H1 (cell line): ENCODE results near the gene CPNE5. TPM values are rescaled to one million over a fixed set of nuclear protein-coding genes. Genes with fewer than 3 reads are reported as not detected.

Experiments used
- CTCF ChIA-PET: fragments of 300-600 bp; sonication (Branson Sonifier 250); formaldehyde crosslinking; loops from one replicate; lab custom pipeline; 2021; ENCODE audit not compliant: partially characterized antibody; lab: Charles Lee
- POLR2A ChIA-PET: fragments of 300-600 bp; sonication (Branson Sonifier 250); formaldehyde crosslinking; loops from one replicate; lab custom pipeline; 2021; ENCODE audit warnings: inconsistent platforms; ENCODE audit not compliant: partially characterized antibody; lab: Charles Lee
- DNase-seq, 2 experiments: peaks; one replicate each; pipeline versions ENCODE4 v3.0.0 to v3.0.0-alpha.2; 2010 to 2022; ENCODE audit warnings: low spot score in 2 of 2, low read depth in 1 of 2, mixed read lengths in 1 of 2
- FAIRE-seq: peaks from 2 replicates; lab custom pipeline; 2011; peaks lifted over from hg19 to GRCh38; lab: Jason Lieb, UNC
- H2AFZ ChIP-seq: 2 replicates; pipeline ENCODE4 v1.8.1; 2012; ENCODE audit warnings: low read length, inconsistent platforms
- H2AK5ac ChIP-seq: 2 replicates; pipeline ENCODE4 v1.6.1; 2013; ENCODE audit warnings: low read depth, low read length
- H2BK120ac ChIP-seq: replicated peaks from 2 replicates; pipeline ENCODE3; 2013; ENCODE audit warnings: low read depth, low read length, inconsistent platforms
- H2BK12ac ChIP-seq: 2 replicates; pipeline ENCODE4 v1.6.1; 2013; ENCODE audit warnings: low read depth, low read length
- H2BK15ac ChIP-seq: 2 replicates; pipeline ENCODE4 v1.6.1; 2013; ENCODE audit warnings: low read length
- H2BK20ac ChIP-seq: 2 replicates; pipeline ENCODE4 v1.6.1; 2013; ENCODE audit warnings: low read length
- H2BK5ac ChIP-seq: 2 replicates; pipeline ENCODE4 v1.6.1; 2013; ENCODE audit warnings: low read depth, low read length
- H3K14ac ChIP-seq: 2 replicates; pipeline ENCODE4 v1.6.1; 2013; ENCODE audit warnings: inconsistent platforms; ENCODE audit not compliant: insufficient read length
- H3K18ac ChIP-seq: 2 replicates; pipeline ENCODE4 v1.6.1; 2013; ENCODE audit warnings: low read length; ENCODE audit errors: extremely low read depth
- H3K23ac ChIP-seq: 2 replicates; pipeline ENCODE4 v1.6.1; 2013; ENCODE audit warnings: inconsistent platforms; ENCODE audit not compliant: insufficient read length
- H3K23me2 ChIP-seq: 2 replicates; pipeline ENCODE4 v1.6.1; 2013; ENCODE audit warnings: low read depth, low read length
- H3K27ac ChIP-seq: 2 replicates; pipeline ENCODE4 v1.6.1; 2011; ENCODE audit warnings: low read depth, low read length, inconsistent platforms
- H3K27me3 ChIP-seq, 4 experiments: replicated peaks in 1 of 4; 1 replicate in 1 of 4; 2 replicates in 3 of 4; pipeline versions ENCODE4 v1.6.1 to v1.8.1; 2011 to 2013; ENCODE audit warnings: low read length in 3 of 4, mild to moderate bottlenecking in 3 of 4, inconsistent platforms in 2 of 4, mixed read lengths in 2 of 4, moderate library complexity in 1 of 4; ENCODE audit not compliant: control insufficient read depth in 3 of 4, insufficient read depth in 3 of 4; ENCODE audit errors: extremely low read depth in 1 of 4
- H3K36me3 ChIP-seq, 4 experiments: 2 replicates each; pipeline versions ENCODE4 v1.6.1 to v1.8.1; 2011 to 2013; ENCODE audit warnings: mild to moderate bottlenecking in 4 of 4, low read length in 3 of 4, moderate library complexity in 2 of 4, control low read depth in 1 of 4, inconsistent platforms in 1 of 4; ENCODE audit not compliant: insufficient read depth in 4 of 4, control insufficient read depth in 2 of 4
- H3K4ac ChIP-seq: replicated peaks from 2 replicates; pipeline ENCODE3; 2013; ENCODE audit warnings: low read length, low read depth, mixed read lengths, inconsistent platforms; ENCODE audit not compliant: insufficient read length
- H3K4me1 ChIP-seq, 4 experiments: replicated peaks in 1 of 4; 1 replicate in 1 of 4; 2 replicates in 3 of 4; pipeline versions ENCODE4 v1.6.1 to v1.8.1; 2011 to 2013; ENCODE audit warnings: low read length in 3 of 4, inconsistent platforms in 2 of 4, mixed read lengths in 1 of 4; ENCODE audit not compliant: insufficient read depth in 4 of 4, control insufficient read depth in 3 of 4
- H3K4me2 ChIP-seq, 2 experiments: 2 replicates each; pipeline versions ENCODE4 v1.6.1 to v1.8.1; 2011 to 2013; ENCODE audit warnings: low read depth in 2 of 2, low read length in 2 of 2, control low read depth in 1 of 2, inconsistent platforms in 1 of 2, mild to moderate bottlenecking in 1 of 2; ENCODE audit not compliant: insufficient read depth in 1 of 2
- H3K4me3 ChIP-seq, 4 experiments: fragments of 200-600, 300-600 bp in 1 of 4; sonication (generic), shearing (Covaris generic), sonication (Bioruptor Twin) in 1 of 4; 2 replicates each; pipeline versions ENCODE4 v1.5.1 to v1.8.1; 2011 to 2016; ENCODE audit warnings: low read length in 4 of 4, low read depth in 3 of 4, control low read depth in 2 of 4, inconsistent platforms in 2 of 4, mild to moderate bottlenecking in 2 of 4, mixed read lengths in 1 of 4, moderate library complexity in 1 of 4; ENCODE audit not compliant: insufficient read depth in 2 of 4; ENCODE audit errors: extremely low read depth in 1 of 4
- H3K56ac ChIP-seq: replicated peaks from 2 replicates; pipeline ENCODE3; 2013; ENCODE audit warnings: low read depth, mild to moderate bottlenecking, mixed read lengths, low read length, inconsistent platforms; ENCODE audit not compliant: insufficient read length
- H3K79me1 ChIP-seq: 2 replicates; pipeline ENCODE4 v1.6.1; 2013; ENCODE audit warnings: low read depth, low read length, control low read depth
- H3K79me2 ChIP-seq, 2 experiments: 2 replicates each; pipeline versions ENCODE4 v1.6.1 to v1.8.1; 2012 to 2013; ENCODE audit warnings: low read length in 2 of 2, mild to moderate bottlenecking in 2 of 2, inconsistent platforms in 1 of 2; ENCODE audit not compliant: insufficient read depth in 2 of 2, control insufficient read depth in 1 of 2
- H3K9ac ChIP-seq, 4 experiments: replicated peaks in 1 of 4; 1 replicate in 1 of 4; 2 replicates in 3 of 4; pipeline versions ENCODE4 v1.6.1 to v1.8.1; 2011 to 2013; ENCODE audit warnings: low read depth in 3 of 4, low read length in 3 of 4, control low read depth in 2 of 4, mild to moderate bottlenecking in 2 of 4, moderate library complexity in 2 of 4, inconsistent platforms in 1 of 4; ENCODE audit errors: extremely low read depth in 1 of 4
- H3K9me3 ChIP-seq, 2 experiments: 2 replicates each; pipeline versions ENCODE4 v1.6.1 to v1.8.1; 2012 to 2013; ENCODE audit warnings: mild to moderate bottlenecking in 2 of 2, moderate library complexity in 2 of 2, control low read depth in 1 of 2, inconsistent platforms in 1 of 2, low read depth in 1 of 2, low read length in 1 of 2, mixed read lengths in 1 of 2; ENCODE audit not compliant: insufficient read depth in 2 of 2
- H4K20me1 ChIP-seq, 2 experiments: replicated peaks in 1 of 2; 2 replicates each; pipeline versions ENCODE3 to v1.8.1; 2011 to 2013; ENCODE audit warnings: inconsistent platforms in 2 of 2, low read length in 2 of 2, mild to moderate bottlenecking in 1 of 2; ENCODE audit not compliant: insufficient read depth in 2 of 2, control insufficient read depth in 1 of 2
- H4K5ac ChIP-seq: 2 replicates; pipeline ENCODE4 v1.6.1; 2013; ENCODE audit warnings: low read length, low read depth, mixed read lengths, inconsistent platforms; ENCODE audit not compliant: insufficient read length
- H4K8ac ChIP-seq: 2 replicates; pipeline ENCODE4 v1.8.0; 2013; ENCODE audit warnings: mild to moderate bottlenecking, moderate library complexity, low read length, inconsistent platforms; ENCODE audit not compliant: insufficient read depth; ENCODE audit errors: extremely low read depth
- H4K91ac ChIP-seq: replicated peaks from 2 replicates; pipeline ENCODE3; 2013; ENCODE audit warnings: low read length, mixed read lengths, inconsistent platforms; ENCODE audit not compliant: insufficient read length
- ASH2L ChIP-seq: fragments of 200-600, 300-600 bp; sonication (generic); IDR thresholded peaks from one replicate; pipeline ENCODE4 v1.7.1; 2017; ENCODE audit warnings: low read length
- CTBP2 ChIP-seq: IDR thresholded peaks from 2 replicates; pipeline ENCODE4 v1.7.0; 2011; ENCODE audit warnings: borderline replicate concordance, mild to moderate bottlenecking, moderate library complexity, mixed read lengths, low read length; ENCODE audit not compliant: insufficient read depth, insufficient read length
- EGR1 ChIP-seq: IDR thresholded peaks from 2 replicates; pipeline ENCODE4 v1.6.1; 2011; ENCODE audit warnings: low read depth, low read length, borderline replicate concordance
- FOSL1 ChIP-seq: IDR thresholded peaks from 2 replicates; pipeline ENCODE4 v1.6.1; 2011; ENCODE audit warnings: mild to moderate bottlenecking, low read depth, low read length, moderate library complexity; ENCODE audit not compliant: insufficient read depth
- SP1 ChIP-seq: IDR thresholded peaks from 2 replicates; pipeline ENCODE4 v1.6.1; 2011; ENCODE audit warnings: low read depth, low read length
- WGBS, 2 experiments: shearing (Covaris generic) in 1 of 2; methylation state at CpG; one replicate each; pipeline versions ENCODE4 v1.1.6 to v1.1.7; 2013 to 2015; ENCODE audit warnings: low lambda C conversion rate in 2 of 2, mixed read lengths in 2 of 2, inconsistent platforms in 1 of 2, low coverage in 1 of 2, missing lambda C conversion rate in 1 of 2; ENCODE audit not compliant: insufficient replicate concordance in 2 of 2, insufficient coverage in 1 of 2, insufficient read length in 1 of 2; ENCODE audit errors: extremely low coverage in 1 of 2, missing lambda C conversion rate in 1 of 2; 5-methylcytosine and 5-hydroxymethylcytosine counted together
- polyA plus RNA-seq, 7 experiments: library from polyadenylated mRNA; depleted of rRNA in 3 of 7; stranded (reverse) in 5 of 7; unstranded in 2 of 7; fragments of >200 nt in 5 of 7; fragments of 200-250 nt in 2 of 7; gene quantifications; 1 replicate in 5 of 7; 2 replicates in 1 of 7; 4 replicates in 1 of 7; pipeline versions ENCODE4 v1.2.1 to v1.2.3, GENCODE V29; 2011 to 2013; ENCODE audit warnings: missing spikeins in 2 of 7, mixed read lengths in 2 of 7
- total RNA-seq: library from RNA; stranded (reverse); fragmentation: NEBNext Ultra II Directional; extraction: Animal tissue kit (Norgen Biotek cat#: 25700); gene quantifications from 2 replicates; pipeline ENCODE4 v1.2.1, GENCODE V29; 2021

CPNE5 gene
- total and polyA plus RNA-seq, 2 of the 8 experiments (the other 6 are each of a cell fraction or from before 2014, with no cell fraction given), result 0.88 to 1.8 TPM

- Histone ChIP-seq H2AK5ac (no peak overlapping the region), H3K27ac (no peak overlapping the region), H2BK5ac (no peak overlapping the region), H3K4ac (no peak overlapping the region), H3K56ac (no peak overlapping the region), H4K8ac (no peak overlapping the region), H3K9ac (no peak overlapping the region), H2BK20ac (no peak overlapping the region), H3K79me2 (no peaks in the 10 kb centered on the region), H4K91ac (no peak overlapping the region), H4K5ac (no peak overlapping the region), H3K23ac (no peak overlapping the region), H3K18ac (no peak overlapping the region; the same call in 1 of the 2 replicates), H3K9me3 (no peaks in the 10 kb centered on the region), H3K4me2 (peak overlapping the region in 1 of 2 experiments; percentile 24; a peak in 1 of 4 replicates), H2BK120ac (no peak overlapping the region), H3K79me1 (no peaks in the 10 kb centered on the region), H3K36me3 (no peaks in the 10 kb centered on the region; a peak in 1 of 8 replicates), H3K14ac (no peak overlapping the region), H3K23me2 (no peaks in the 10 kb centered on the region), H2AFZ (no peak overlapping the region), H3K27me3 (no peaks in the 10 kb centered on the region; a peak in 2 of 7 replicates), H4K20me1 (no peaks in the 10 kb centered on the region), H2BK15ac (no peak overlapping the region), H3K4me3 (no peak overlapping the region), H2BK12ac (no peak overlapping the region), H3K4me1 (peaks cover 3 to 21% (median 4%) of the 10 kb centered on the region in 4 experiments; a peak in 4 of 7 replicates)
- CTCF ChIA-PET, result interaction anchor here (0.7 to 3.4 kb wide), 11 partner anchors 8 to 48 kb away, joined by 3 to 24 read pairs (median 4); no protein-coding TSS in a partner anchor
- 62% methylated on average over 3 of the region's 3 CpGs; no CpG with 5 or more reads in 1 of the 2 experiments for WGBS, 2 experiments
- POLR2A ChIA-PET, result interaction anchor here (1.8 to 2.0 kb wide), 2 partner anchors 12 to 39 kb away, joined by 4 to 5 read pairs; no protein-coding TSS in a partner anchor
- FAIRE-seq, result no peak
- DNase-seq, result no peak
- no peak for TF ChIP-seq EGR1
- no peak for TF ChIP-seq SP1
- TF ChIP-seq FOSL1, result no peak
- no peak for TF ChIP-seq CTBP2
- no peak for TF ChIP-seq ASH2L
These were observed 34.7 kb downstream of the CPNE5 start for GRCh38 chr6:36804563-36804962.
